IMR-90 (cell line): ENCODE results near the gene FGGY. TPM values are rescaled to one million over a fixed set of nuclear protein-coding genes. Genes with fewer than 3 reads are reported as not detected.
"Not testable (repeated sequence)": the region's sequence is repeated elsewhere in the genome, so short reads cannot be mapped to it uniquely, and the experiment has no call there.

Experiments
- ATAC-seq: fragments of 200-7000 bp; cut with Tn5 transposase; 2 replicates; pipeline ENCODE4 v1.9.1; 2020; ENCODE audit warnings: low read depth, mild to moderate bottlenecking, moderate library complexity
- BruUV-seq: library from RNA; stranded (reverse); fragments of 400-500 nt; replicated peaks from 2 replicates; lab custom pipeline; 2021; lab: Mats Ljungman, UMichigan
- CTCF ChIA-PET: fragments of 300-600 bp; formaldehyde crosslinking; extraction: SDS; loops from one replicate; lab custom pipeline; 2021; ENCODE audit warnings: antibody characterized with exemption; lab: Yijun Ruan, JAX
- POLR2A ChIA-PET: fragments of 300-600 bp; sonication (Branson Sonifier 250); formaldehyde crosslinking; loops from one replicate; lab custom pipeline; 2022; ENCODE audit warnings: antibody characterized with exemption; ENCODE audit not compliant: unreplicated experiment; lab: Charles Lee
- DNase-seq: peaks from one replicate; pipeline ENCODE4 v3.0.0; 2013
- H2AFZ ChIP-seq: replicated peaks from 2 replicates; pipeline ENCODE3; 2013; ENCODE audit warnings: low read length, mild to moderate bottlenecking; ENCODE audit not compliant: poor library complexity
- H2AK5ac ChIP-seq: 2 replicates; pipeline ENCODE4 v1.6.1; 2013; ENCODE audit warnings: low read depth, low read length, inconsistent platforms
- H2AK9ac ChIP-seq: replicated peaks from 2 replicates; pipeline ENCODE3; 2013; ENCODE audit warnings: mild to moderate bottlenecking, low read depth, low read length, moderate library complexity; ENCODE audit not compliant: poor library complexity
- H2BK120ac ChIP-seq: 2 replicates; pipeline ENCODE4 v1.6.1; 2013; ENCODE audit warnings: low read depth, low read length, inconsistent platforms
- H2BK15ac ChIP-seq: 3 replicates; pipeline ENCODE4 v1.6.1; 2013; ENCODE audit warnings: low read depth, low read length, inconsistent platforms
- H2BK20ac ChIP-seq: 2 replicates; pipeline ENCODE4 v1.6.1; 2013; ENCODE audit warnings: low read depth, mild to moderate bottlenecking, inconsistent platforms, low read length, moderate library complexity
- H2BK5ac ChIP-seq: 2 replicates; pipeline ENCODE4 v1.6.1; 2013; ENCODE audit warnings: mild to moderate bottlenecking, low read depth, low read length, inconsistent platforms; ENCODE audit not compliant: poor library complexity, severe bottlenecking
- H3K14ac ChIP-seq: replicated peaks from 2 replicates; pipeline ENCODE4 v1.6.1; 2013; ENCODE audit warnings: low read depth, low read length, inconsistent platforms
- H3K18ac ChIP-seq: 2 replicates; pipeline ENCODE4 v1.6.1; 2013; ENCODE audit warnings: low read depth, low read length, control low read depth
- H3K23ac ChIP-seq: 2 replicates; pipeline ENCODE4 v1.6.1; 2013; ENCODE audit warnings: low read depth, low read length, inconsistent platforms
- H3K27ac ChIP-seq: 2 replicates; pipeline ENCODE4 v1.5.1; 2013; ENCODE audit warnings: mild to moderate bottlenecking, control low read depth, low read length; ENCODE audit not compliant: insufficient read depth
- H3K27me3 ChIP-seq: 2 replicates; pipeline ENCODE4 v1.6.1; 2013; ENCODE audit warnings: low read length; ENCODE audit not compliant: control insufficient read depth, insufficient read depth
- H3K36me3 ChIP-seq: 2 replicates; pipeline ENCODE4 v1.6.1; 2013; ENCODE audit warnings: low read length, mixed read lengths; ENCODE audit not compliant: control insufficient read depth, insufficient read depth
- H3K4ac ChIP-seq: 2 replicates; pipeline ENCODE4 v1.6.1; 2013; ENCODE audit warnings: low read depth, low read length, inconsistent platforms
- H3K4me1 ChIP-seq: 2 replicates; pipeline ENCODE4 v1.6.1; 2013; ENCODE audit warnings: low read length, mixed read lengths; ENCODE audit not compliant: control insufficient read depth, insufficient read depth
- H3K4me2 ChIP-seq: 2 replicates; pipeline ENCODE4 v1.6.1; 2013; ENCODE audit warnings: low read depth, mild to moderate bottlenecking, control low read depth, low read length, moderate library complexity
- H3K4me3 ChIP-seq: 2 replicates; pipeline ENCODE4 v1.5.1; 2013; ENCODE audit warnings: low read depth, mild to moderate bottlenecking, control low read depth, low read length, moderate library complexity; ENCODE audit not compliant: insufficient read depth
- H3K56ac ChIP-seq: 2 replicates; pipeline ENCODE4 v1.6.1; 2013; ENCODE audit warnings: low read length, inconsistent platforms; ENCODE audit not compliant: insufficient read depth; ENCODE audit errors: extremely low read depth
- H3K79me1 ChIP-seq, 2 experiments: 2 replicates each; pipeline ENCODE4 v1.6.1; 2013; ENCODE audit warnings: low read length in 2 of 2, inconsistent platforms in 1 of 2, low read depth in 1 of 2
- H3K9ac ChIP-seq: 2 replicates; pipeline ENCODE4 v1.6.1; 2013; ENCODE audit warnings: low read depth, low read length, control low read depth
- H3K9me1 ChIP-seq: 2 replicates; pipeline ENCODE4 v1.6.1; 2013; ENCODE audit warnings: low read length, inconsistent platforms; ENCODE audit not compliant: insufficient read depth
- H3K9me3 ChIP-seq: 2 replicates; pipeline ENCODE4 v1.6.1; 2013; ENCODE audit warnings: low read length; ENCODE audit not compliant: control insufficient read depth, insufficient read depth
- H4K20me1 ChIP-seq: 2 replicates; pipeline ENCODE4 v1.6.1; 2013; ENCODE audit warnings: low read length, inconsistent platforms; ENCODE audit not compliant: insufficient read depth
- H4K5ac ChIP-seq: 2 replicates; pipeline ENCODE4 v1.6.1; 2013; ENCODE audit warnings: mild to moderate bottlenecking, low read depth, low read length, control low read depth
- H4K8ac ChIP-seq, 2 experiments: 2 replicates each; pipeline ENCODE4 v1.6.1; 2013; ENCODE audit warnings: low read depth in 2 of 2, low read length in 2 of 2, control low read depth in 1 of 2, inconsistent platforms in 1 of 2
- H4K91ac ChIP-seq: 2 replicates; pipeline ENCODE4 v1.6.1; 2013; ENCODE audit warnings: low read depth, low read length, inconsistent platforms; ENCODE audit not compliant: insufficient read depth
- WGBS, 2 experiments: methylation state at CpG; one replicate each; pipeline versions ENCODE4 v1.1.5 to v1.1.7; 2013; ENCODE audit warnings: missing lambda C conversion rate in 2 of 2; ENCODE audit not compliant: insufficient read length in 1 of 2; ENCODE audit errors: extremely low coverage in 2 of 2; 5-methylcytosine and 5-hydroxymethylcytosine counted together
- dilution Hi-C: fragments of 300-500 bp; cut with HindIII; formaldehyde crosslinking; loops from one replicate; pipeline ENCODE4 v1.14.3; 2018; ENCODE audit warnings: low sequenced_read_pairs; ENCODE audit not compliant: unreplicated experiment
- in situ Hi-C: fragments of 300-500 bp; cut with MboI; formaldehyde crosslinking; loops from 3 replicates; pipeline ENCODE4 v1.14.3; 2019; ENCODE audit warnings: low sequenced_read_pairs, inconsistent platforms, mixed read lengths
- intact Hi-C: fragments of 100-400 bp; cut with micrococcal nuclease; formaldehyde crosslinking; loops from 2 replicates; pipeline ENCODE4 v1.10.0; 2022
- polyA plus RNA-seq, 3 experiments: library from polyadenylated mRNA; depleted of rRNA; stranded (reverse); fragments of >200 nt; gene quantifications; 2 replicates each; pipeline ENCODE4 v1.2.3, GENCODE V29; 2012; ENCODE audit warnings: low replicate concordance in 1 of 3
- total RNA-seq: library from RNA; depleted of rRNA; stranded (reverse); fragments of >200 nt; gene quantifications from 2 replicates; pipeline ENCODE4 v1.2.3, GENCODE V29; 2012

The FGGY gene
- total and polyA plus RNA-seq, 2 of the 4 experiments (the other 2 are of a cell fraction): 5.6 to 14.0 TPM

DNA sequence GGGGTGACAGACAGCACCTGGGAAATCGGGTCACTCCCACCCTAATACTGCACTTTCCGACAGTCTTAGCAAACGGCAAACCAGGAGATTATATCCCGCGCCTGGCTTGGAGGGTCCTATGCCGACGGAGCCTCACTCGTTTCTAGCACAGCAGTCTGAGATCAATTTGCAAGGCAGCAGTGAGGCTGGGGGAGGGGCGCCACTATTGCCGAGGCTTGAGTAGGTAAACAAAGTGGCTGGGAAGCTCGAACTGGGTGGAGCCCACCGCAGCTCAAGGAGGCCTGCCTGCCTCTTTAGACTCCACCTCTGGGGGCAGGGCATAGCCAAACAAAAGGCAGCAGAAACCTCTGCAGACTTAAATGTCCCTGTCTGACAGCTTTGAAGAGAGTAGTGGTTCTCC lies 45.8 kb upstream of the FGGY start:
- H4K8ac ChIP-seq, H3K9me1 ChIP-seq, BruUV-seq, H3K27me3 ChIP-seq, H2AK9ac ChIP-seq, H3K36me3 ChIP-seq, in situ Hi-C loops, H4K91ac ChIP-seq, H3K56ac ChIP-seq, H3K4ac ChIP-seq, H2BK15ac ChIP-seq, ATAC-seq, H2BK120ac ChIP-seq, CTCF ChIA-PET, dilution Hi-C loops, H3K14ac ChIP-seq, H3K9me3 ChIP-seq, H3K27ac ChIP-seq, H2BK20ac ChIP-seq, H3K4me1 ChIP-seq, H3K4me2 ChIP-seq, H3K4me3 ChIP-seq, H2AK5ac ChIP-seq, H2AFZ ChIP-seq, H2BK5ac ChIP-seq, intact Hi-C loops, H3K79me1 ChIP-seq, H4K5ac ChIP-seq, H3K18ac ChIP-seq, DNase-seq, POLR2A ChIA-PET, H3K23ac ChIP-seq, H4K20me1 ChIP-seq, H3K9ac ChIP-seq: not testable (repeated sequence)
- 80% methylated on average over 3 of the region's 12 CpGs; no CpG with 5 or more reads in 1 of the 2 experiments for WGBS, 2 experiments

DNA sequence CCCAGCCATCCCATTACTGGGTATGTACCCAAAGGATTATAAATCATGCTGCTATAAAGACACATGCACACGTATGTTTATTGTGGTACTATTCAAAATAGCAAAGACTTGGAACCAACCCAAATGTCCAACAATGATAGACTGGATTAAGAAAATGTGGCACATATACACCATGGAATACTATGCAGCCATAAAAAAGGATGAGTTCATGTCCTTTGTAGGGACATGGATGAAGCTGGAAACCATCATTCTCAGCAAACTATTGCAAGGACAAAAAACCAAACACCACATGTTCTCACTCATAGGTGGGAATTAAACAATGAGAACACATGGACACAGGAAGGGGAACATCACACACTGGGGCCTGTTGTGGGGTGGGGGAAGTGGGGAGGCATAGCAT lies 40.5 kb upstream of the FGGY start:
- H2AFZ ChIP-seq, intact Hi-C loops, H2BK120ac ChIP-seq, H4K91ac ChIP-seq, H3K27me3 ChIP-seq, H3K18ac ChIP-seq, H4K5ac ChIP-seq, H3K4ac ChIP-seq, H4K8ac ChIP-seq, H3K14ac ChIP-seq, BruUV-seq, dilution Hi-C loops, ATAC-seq, H3K36me3 ChIP-seq, H3K4me1 ChIP-seq, H2BK5ac ChIP-seq, H3K56ac ChIP-seq, H3K23ac ChIP-seq, H3K4me3 ChIP-seq, DNase-seq, H4K20me1 ChIP-seq, H2BK15ac ChIP-seq, CTCF ChIA-PET, H2AK9ac ChIP-seq, H3K27ac ChIP-seq, H3K79me1 ChIP-seq, H3K9me1 ChIP-seq, in situ Hi-C loops, H2AK5ac ChIP-seq, H3K4me2 ChIP-seq, H2BK20ac ChIP-seq, H3K9ac ChIP-seq, H3K9me3 ChIP-seq, POLR2A ChIA-PET: not testable (repeated sequence)
- WGBS, 2 experiments: no CpG with 5 or more reads among the region's 1 CpG
